Measurements from ENCODE around the gene KRT73. TPM values are rescaled to one million over a fixed set of nuclear protein-coding genes. Genes with fewer than 3 reads are reported as not detected.

Gene KRT73
- total and polyA plus RNA-seq, 8 donors: 0.06 to 0.34 (median 0.20) TPM; not detected in 2

- H3K4me1 ChIP-seq: no peaks in the 10 kb centered on the region
- H3K27ac ChIP-seq: no peak overlapping the region
- H3K9me3 ChIP-seq: no peaks in the 10 kb centered on the region
- H3K27me3 ChIP-seq: peaks cover 8 to 61% of the 10 kb centered on the region in 2 donors
- DNase-seq (no peak), ATAC-seq (no peak)
- intact Hi-C loops (cut with DNase I): no loop called here
- H3K36me3 ChIP-seq: no peaks in the 10 kb centered on the region
- H3K4me3 ChIP-seq: no peak overlapping the region
- no peak for TF ChIP-seq CTCF (IDR thresholded peaks at IDR 0.05)
These were observed 10.2 kb downstream of the KRT73 start for GRCh38 chr12:52608161-52608560.

- H3K27me3 ChIP-seq: peaks cover 10 to 70% of the 10 kb centered on the region in 2 donors
- TF ChIP-seq CTCF (IDR thresholded peaks at IDR 0.05): no peak
- no peaks in the 10 kb centered on the region for H3K9me3 ChIP-seq
- no peaks in the 10 kb centered on the region for H3K4me1 ChIP-seq
- no peaks in the 10 kb centered on the region for H3K36me3 ChIP-seq
- ATAC-seq (no peak), DNase-seq (no peak)
- no peak overlapping the region for H3K4me3 ChIP-seq
- no peak overlapping the region for H3K27ac ChIP-seq
- intact Hi-C loops (cut with DNase I): no loop called here
These were observed 11.0 kb downstream of the KRT73 start for GRCh38 chr12:52607314-52607713.

GRCh38 chr12:52606581-52607218 is 11.7 kb downstream of the KRT73 start:
- Histone ChIP-seq H3K4me1 (no peaks in the 10 kb centered on the region), H3K27me3 (peaks cover 16 to 74% of the 10 kb centered on the region in 2 donors), H3K36me3 (no peaks in the 10 kb centered on the region), H3K9me3 (no peaks in the 10 kb centered on the region), H3K27ac (no peak overlapping the region), H3K4me3 (no peak overlapping the region)
- intact Hi-C loops (cut with DNase I): no loop called here
- ATAC-seq (no peak), DNase-seq (no peak)
- TF ChIP-seq CTCF (IDR thresholded peaks at IDR 0.05): no peak

GRCh38 chr12:52606096-52606495 is 12.3 kb downstream of the KRT73 start:
- no peak for DNase-seq
- Histone ChIP-seq H3K36me3 (no peaks in the 10 kb centered on the region), H3K9me3 (no peaks in the 10 kb centered on the region), H3K27me3 (peaks cover 22 to 74% of the 10 kb centered on the region in 2 donors), H3K27ac (no peak overlapping the region), H3K4me1 (no peaks in the 10 kb centered on the region), H3K4me3 (no peak overlapping the region)
- intact Hi-C loops (cut with DNase I): no loop called here
- no peak for TF ChIP-seq CTCF (IDR thresholded peaks at IDR 0.05)
- no peak for ATAC-seq

GRCh38 chr12:52605542-52605941 is 12.8 kb downstream of the KRT73 start:
- no peak for ATAC-seq
- no peak overlapping the region for H3K27ac ChIP-seq

More at GRCh38 chr12:52605542-52605941, 12.8 kb downstream of the KRT73 start:
- intact Hi-C loops (cut with DNase I): no loop called here
- H3K4me1 ChIP-seq: no peaks in the 10 kb centered on the region
- peaks cover 25 to 74% of the 10 kb centered on the region in 2 donors for H3K27me3 ChIP-seq
- TF ChIP-seq CTCF (IDR thresholded peaks at IDR 0.05): no peak
- DNase-seq: no peak
- H3K9me3 ChIP-seq: no peaks in the 10 kb centered on the region
- H3K36me3 ChIP-seq: no peaks in the 10 kb centered on the region
- H3K4me3 ChIP-seq: no peak overlapping the region
